ENCODE measurements around the gene CGN. TPM values are rescaled to one million over a fixed set of nuclear protein-coding genes. Genes with fewer than 3 reads are reported as not detected.

The CGN gene
- total and polyA plus RNA-seq, 11 donors: 0.08 to 21.0 (median 0.19) TPM; not detected in 4

DNA sequence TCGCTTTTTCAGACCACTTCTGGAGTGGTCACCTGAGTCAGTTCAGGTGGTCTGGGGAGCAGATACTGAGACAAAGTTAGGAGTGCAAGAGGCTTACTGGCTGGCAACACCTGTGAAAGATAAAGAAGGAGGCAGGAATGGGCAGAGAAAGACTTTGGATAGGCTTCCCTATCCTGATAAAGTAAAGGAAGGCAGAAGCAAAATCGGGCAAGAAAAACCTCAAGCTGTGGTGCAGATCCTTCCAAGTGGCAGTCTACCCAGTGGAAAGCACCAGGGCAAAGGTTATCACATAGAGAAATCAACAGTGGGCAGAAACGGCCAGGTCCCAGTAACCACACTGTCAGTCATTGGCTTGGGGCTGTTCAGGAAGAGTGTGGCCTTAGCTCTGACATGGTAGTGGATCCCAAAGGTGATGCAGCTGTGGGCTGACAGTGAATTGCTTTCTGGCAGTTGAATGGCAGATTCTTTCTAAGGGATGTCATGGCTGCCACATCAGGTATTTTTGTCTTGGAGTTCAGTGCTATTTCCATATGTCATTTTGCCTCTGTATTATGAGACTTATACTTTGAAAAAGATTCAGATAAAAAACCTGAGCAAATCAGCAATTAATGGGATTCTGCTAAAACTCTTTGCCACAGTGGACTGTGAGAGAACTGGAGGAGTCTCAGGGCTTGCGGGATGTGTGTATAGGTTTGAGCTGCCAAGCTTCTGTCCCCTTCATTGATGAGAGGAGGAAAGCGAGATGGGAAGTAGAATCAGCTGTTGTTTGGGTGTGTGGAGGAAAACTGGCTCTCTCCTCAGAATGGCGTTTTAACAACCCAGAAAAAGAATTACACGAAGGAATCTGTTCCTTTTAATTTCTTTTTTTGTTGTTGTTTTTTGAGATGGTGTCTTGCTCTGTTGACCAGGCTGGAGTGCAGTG lies 8.1 kb upstream of the CGN start:
- TF ChIP-seq POLR2A (IDR thresholded peaks at IDR 0.05): no peak
- TF ChIP-seq, protein P1, sequence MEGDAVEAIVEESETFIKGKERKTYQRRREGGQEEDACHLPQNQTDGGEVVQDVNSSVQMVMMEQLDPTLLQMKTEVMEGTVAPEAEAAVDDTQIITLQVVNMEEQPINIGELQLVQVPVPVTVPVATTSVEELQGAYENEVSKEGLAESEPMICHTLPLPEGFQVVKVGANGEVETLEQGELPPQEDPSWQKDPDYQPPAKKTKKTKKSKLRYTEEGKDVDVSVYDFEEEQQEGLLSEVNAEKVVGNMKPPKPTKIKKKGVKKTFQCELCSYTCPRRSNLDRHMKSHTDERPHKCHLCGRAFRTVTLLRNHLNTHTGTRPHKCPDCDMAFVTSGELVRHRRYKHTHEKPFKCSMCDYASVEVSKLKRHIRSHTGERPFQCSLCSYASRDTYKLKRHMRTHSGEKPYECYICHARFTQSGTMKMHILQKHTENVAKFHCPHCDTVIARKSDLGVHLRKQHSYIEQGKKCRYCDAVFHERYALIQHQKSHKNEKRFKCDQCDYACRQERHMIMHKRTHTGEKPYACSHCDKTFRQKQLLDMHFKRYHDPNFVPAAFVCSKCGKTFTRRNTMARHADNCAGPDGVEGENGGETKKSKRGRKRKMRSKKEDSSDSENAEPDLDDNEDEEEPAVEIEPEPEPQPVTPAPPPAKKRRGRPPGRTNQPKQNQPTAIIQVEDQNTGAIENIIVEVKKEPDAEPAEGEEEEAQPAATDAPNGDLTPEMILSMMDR (IDR thresholded peaks at IDR 0.05): no peak
- WGBS, 4 donors: 68 to 81% (median 71%) methylated on average over 7 of the region's 7 CpGs
- DNase-seq: no peak
- Histone ChIP-seq H3K27ac (no peak overlapping the region), H3K4me1 (peaks cover 0 to 7% (median 0%) of the 10 kb centered on the region in 12 donors), H3K36me3 (no peaks in the 10 kb centered on the region), H3K9me3 (no peaks in the 10 kb centered on the region), H3K4me3 (no peak overlapping the region), H3K27me3 (no peaks in the 10 kb centered on the region)
- ATAC-seq: no peak
- intact Hi-C loops (cut with DNase I): no loop called here

DNA sequence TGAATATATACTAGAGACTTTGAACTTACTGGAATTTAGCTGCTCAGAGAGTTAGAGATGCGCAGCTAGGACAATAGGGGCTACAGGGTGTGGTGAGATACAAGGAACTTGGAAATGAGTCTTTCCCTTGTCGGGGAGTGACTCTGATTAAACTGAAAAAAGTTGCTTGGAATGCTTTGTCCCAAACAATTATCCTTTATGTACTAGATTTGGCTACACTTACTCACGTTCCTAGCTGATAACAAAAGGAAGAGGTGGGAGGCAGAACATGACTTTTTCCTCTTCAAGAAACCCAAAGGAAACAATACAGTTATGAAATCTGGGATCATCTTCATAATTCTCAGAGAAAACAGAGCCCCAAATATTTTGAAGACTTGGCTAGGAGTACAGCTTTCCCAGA lies 6.9 kb upstream of the CGN start:
- ATAC-seq: peak in 1 of 4 donors; percentile 24

DNA sequence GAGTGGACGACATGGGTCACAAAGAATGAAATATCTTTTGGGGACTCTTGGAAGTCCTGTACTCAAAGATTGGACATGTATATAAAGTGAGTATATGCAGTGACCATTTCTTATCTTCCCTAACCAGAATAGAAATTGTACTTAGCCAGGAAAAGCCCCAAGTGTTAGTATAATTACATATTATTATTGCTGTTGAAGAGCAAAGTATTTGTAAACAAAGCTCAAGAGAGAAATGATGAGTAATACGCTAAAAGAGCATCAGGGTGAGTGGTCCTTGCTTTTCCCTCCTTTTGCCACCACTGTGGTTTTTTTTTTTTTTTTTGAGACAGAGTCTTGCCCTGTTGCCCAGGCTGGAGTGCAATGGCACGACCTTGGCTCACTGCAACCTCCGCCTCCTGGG lies 6.4 kb upstream of the CGN start:
- no peak for TF ChIP-seq POLR2A (IDR thresholded peaks at IDR 0.05)
- TF ChIP-seq, protein P1 (IDR thresholded peaks at IDR 0.05): no peak
- DNase-seq: no peak
- H3K27me3 ChIP-seq: peaks cover 0 to 4% (median 0%) of the 10 kb centered on the region in 9 donors
- no peak for ATAC-seq
- no peaks in the 10 kb centered on the region for H3K36me3 ChIP-seq
- H3K9me3 ChIP-seq: no peaks in the 10 kb centered on the region
- intact Hi-C loops (cut with DNase I): no loop called here
- H3K27ac ChIP-seq: peak overlapping the region in 1 of 12 donors; percentile 53
- H3K4me1 ChIP-seq: peaks cover 0 to 7% (median 0%) of the 10 kb centered on the region in 12 donors
- WGBS, 4 donors: 73 to 79% (median 76%) methylated on average over 4 of the region's 4 CpGs
- H3K4me3 ChIP-seq: no peak overlapping the region

More for the DNA sequence above, 6.9 kb upstream of the CGN start:
- Histone ChIP-seq H3K4me3 (no peak overlapping the region), H3K9me3 (no peaks in the 10 kb centered on the region), H3K36me3 (no peaks in the 10 kb centered on the region), H3K27ac (peak overlapping the region in 1 of 12 donors; percentile 53), H3K4me1 (peaks cover 0 to 7% (median 0%) of the 10 kb centered on the region in 12 donors), H3K27me3 (no peaks in the 10 kb centered on the region)
- WGBS, 4 donors: 29 to 43% (median 35%) methylated on average over 3 of the region's 3 CpGs
- intact Hi-C loops (cut with DNase I): no loop called here
- TF ChIP-seq, protein P1 (IDR thresholded peaks at IDR 0.05): no peak
- TF ChIP-seq POLR2A (IDR thresholded peaks at IDR 0.05): no peak
- DNase-seq: no peak

DNA sequence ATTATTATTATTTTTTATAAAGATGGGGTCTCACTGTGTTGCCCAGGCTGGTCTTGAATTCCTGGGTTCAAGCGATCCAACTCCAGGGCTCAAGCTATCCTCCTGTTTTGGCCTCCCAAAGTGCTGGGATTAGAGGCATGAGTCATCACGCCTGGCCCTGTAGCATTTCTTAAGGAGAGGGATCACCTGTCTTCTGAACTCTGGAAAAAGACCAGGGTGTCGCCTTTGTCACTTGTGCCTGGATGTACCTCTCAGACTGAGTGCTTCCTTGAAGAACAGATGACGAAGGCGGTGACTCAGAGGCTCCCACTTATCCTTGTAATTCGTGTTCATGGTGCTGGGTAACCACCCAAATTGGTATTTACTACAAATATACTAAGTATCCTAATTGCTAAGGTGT lies 2.4 kb upstream of the CGN start:
- peaks cover 0 to 25% (median 10%) of the 10 kb centered on the region in 12 donors for H3K4me1 ChIP-seq
- no peak overlapping the region for H3K27ac ChIP-seq
- 87 to 91% (median 88%) methylated on average over 6 of the region's 6 CpGs for WGBS, 4 donors
- H3K27me3 ChIP-seq: peaks cover 0 to 20% (median 6%) of the 10 kb centered on the region in 9 donors
- DNase-seq (no peak), ATAC-seq (no peak)
- intact Hi-C loops (cut with DNase I): no loop called here
- H3K9me3 ChIP-seq: no peaks in the 10 kb centered on the region
- H3K36me3 ChIP-seq: no peaks in the 10 kb centered on the region
- TF ChIP-seq, protein P1 (IDR thresholded peaks at IDR 0.05): no peak
- no peak for TF ChIP-seq POLR2A (IDR thresholded peaks at IDR 0.05)
- H3K4me3 ChIP-seq: no peak overlapping the region

Data from heart left ventricle (tissue), 16 donors.